Fibroblast of lung (primary cell): ENCODE data around the gene TLR3.

Source experiments
- CTCF ChIP-seq, 2 donors: IDR thresholded peaks in 1 of 2; conservative IDR thresholded peaks in 1 of 2; 1 replicate in 1 of 2; 2 replicates in 1 of 2; pipeline ENCODE4 v1.5.1; 2011 to 2012; ENCODE audit warnings: low read length in 2 of 2, control low read depth in 1 of 2, inconsistent platforms in 1 of 2, low read depth in 1 of 2, mild to moderate bottlenecking in 1 of 2
- EZH2 ChIP-seq: IDR thresholded peaks from 2 replicates; pipeline ENCODE4 v1.5.1; 2012; ENCODE audit warnings: low read length, control low read depth, mild to moderate bottlenecking; ENCODE audit errors: missing control alignments

- TF ChIP-seq CTCF (conservative IDR thresholded peaks at IDR 0.05 in 1 of 2, IDR thresholded peaks at IDR 0.05 in 1 of 2; ENCODE audit: low read depth in 1 of 2, low read length in 2 of 2) (no peak), EZH2 (no peak)
These were observed 13.3 kb downstream of the TLR3 start for GRCh38 chr4:186082221-186082620.
